GM13977 (cell line): ENCODE results near the gene CCDC51.
A peak's percentile ranks its signal among the peaks of the same experiment; 100 is the strongest.
"Not testable (repeated sequence)": the region's sequence is repeated elsewhere in the genome, so short reads cannot be mapped to it uniquely, and the experiment has no call there.

Experiments
- DNase-seq: peaks from one replicate; pipeline ENCODE4 v3.0.0; 2012; ENCODE audit warnings: low spot score
- in situ Hi-C: fragments of 300-500 bp; cut with MboI; formaldehyde crosslinking; loops from one replicate; pipeline ENCODE4 v1.12.0; 2022; ENCODE audit warnings: low sequenced_read_pairs, low pct_unique_long_range_greater_than_20kb, mixed read lengths, inconsistent platforms; ENCODE audit not compliant: unreplicated experiment
- TF ChIP-seq, protein P1 (sequence below): IDR thresholded peaks from 2 replicates; pipeline ENCODE4 v1.5.1; 2012; ENCODE audit warnings: mild to moderate bottlenecking, control low read depth; ENCODE audit not compliant: insufficient read depth; ENCODE audit errors: extremely low read depth, missing control alignments

The CCDC51 gene

DNA sequence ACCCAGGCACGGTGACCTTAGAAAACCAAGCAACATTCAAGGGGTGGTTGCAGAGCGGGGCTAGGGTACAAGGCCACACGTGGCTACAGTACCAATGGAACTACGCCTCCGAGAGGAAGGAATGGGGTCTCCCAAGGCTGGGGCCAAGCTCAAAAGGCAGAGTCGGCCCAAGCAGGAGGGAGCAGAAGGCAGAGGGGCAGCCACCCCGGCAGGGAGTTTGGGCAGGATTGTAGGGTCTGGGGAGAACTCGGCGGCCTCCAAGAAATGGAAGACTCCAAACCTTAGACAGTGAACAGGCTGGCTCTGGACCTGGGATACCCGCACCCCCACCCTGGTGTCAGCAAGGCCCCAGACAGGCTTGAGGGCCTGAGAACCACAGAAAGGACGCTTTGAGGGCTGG is 35.3 kb upstream of the CCDC51 start:
- in situ Hi-C loops, result no loop called here
- TF ChIP-seq, protein P1, sequence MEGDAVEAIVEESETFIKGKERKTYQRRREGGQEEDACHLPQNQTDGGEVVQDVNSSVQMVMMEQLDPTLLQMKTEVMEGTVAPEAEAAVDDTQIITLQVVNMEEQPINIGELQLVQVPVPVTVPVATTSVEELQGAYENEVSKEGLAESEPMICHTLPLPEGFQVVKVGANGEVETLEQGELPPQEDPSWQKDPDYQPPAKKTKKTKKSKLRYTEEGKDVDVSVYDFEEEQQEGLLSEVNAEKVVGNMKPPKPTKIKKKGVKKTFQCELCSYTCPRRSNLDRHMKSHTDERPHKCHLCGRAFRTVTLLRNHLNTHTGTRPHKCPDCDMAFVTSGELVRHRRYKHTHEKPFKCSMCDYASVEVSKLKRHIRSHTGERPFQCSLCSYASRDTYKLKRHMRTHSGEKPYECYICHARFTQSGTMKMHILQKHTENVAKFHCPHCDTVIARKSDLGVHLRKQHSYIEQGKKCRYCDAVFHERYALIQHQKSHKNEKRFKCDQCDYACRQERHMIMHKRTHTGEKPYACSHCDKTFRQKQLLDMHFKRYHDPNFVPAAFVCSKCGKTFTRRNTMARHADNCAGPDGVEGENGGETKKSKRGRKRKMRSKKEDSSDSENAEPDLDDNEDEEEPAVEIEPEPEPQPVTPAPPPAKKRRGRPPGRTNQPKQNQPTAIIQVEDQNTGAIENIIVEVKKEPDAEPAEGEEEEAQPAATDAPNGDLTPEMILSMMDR, result no peak
- DNase-seq, result no peak

DNA sequence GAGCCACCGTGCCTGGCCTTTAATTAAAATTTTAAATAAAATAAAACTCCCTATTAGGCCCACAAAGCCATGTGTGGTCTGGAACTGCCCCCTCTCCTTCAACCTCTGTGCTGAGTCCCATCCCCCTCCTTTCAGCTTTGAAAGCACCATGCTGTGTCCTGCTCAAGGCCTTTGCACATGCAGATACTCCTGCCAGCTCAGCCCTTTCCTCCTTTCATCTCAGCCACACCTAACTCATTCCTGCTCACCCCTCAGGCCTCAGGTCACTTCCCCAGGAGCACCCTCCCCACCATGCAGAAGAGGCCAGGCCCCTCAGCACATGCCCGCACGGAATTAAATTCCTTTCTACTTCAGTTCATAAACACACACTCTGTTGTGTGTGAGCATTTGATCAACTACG is 34.7 kb upstream of the CCDC51 start:
- in situ Hi-C loops, result no loop called here
- TF ChIP-seq, protein P1, result no peak
- no peak for DNase-seq

DNA sequence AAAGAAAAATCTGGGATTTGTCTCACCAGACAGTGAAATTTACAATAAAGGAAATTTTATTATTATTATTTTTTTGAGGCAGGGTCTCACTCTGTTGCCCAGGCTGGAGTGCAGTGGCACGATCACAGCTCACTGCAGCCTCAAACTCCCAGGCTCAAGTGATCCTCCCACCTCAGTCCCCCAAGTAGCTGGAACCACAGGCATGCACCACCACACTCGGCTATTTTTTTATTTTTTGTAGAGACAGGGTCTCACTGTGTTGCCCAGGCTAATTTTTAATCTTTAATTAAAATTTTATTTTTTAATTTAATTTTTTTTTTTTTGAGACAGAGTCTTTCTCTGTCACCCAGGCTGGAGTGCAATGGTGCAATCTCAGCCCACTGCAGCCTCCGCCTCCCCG is 34.1 kb upstream of the CCDC51 start:
- DNase-seq, in situ Hi-C loops: not testable (repeated sequence)

DNA sequence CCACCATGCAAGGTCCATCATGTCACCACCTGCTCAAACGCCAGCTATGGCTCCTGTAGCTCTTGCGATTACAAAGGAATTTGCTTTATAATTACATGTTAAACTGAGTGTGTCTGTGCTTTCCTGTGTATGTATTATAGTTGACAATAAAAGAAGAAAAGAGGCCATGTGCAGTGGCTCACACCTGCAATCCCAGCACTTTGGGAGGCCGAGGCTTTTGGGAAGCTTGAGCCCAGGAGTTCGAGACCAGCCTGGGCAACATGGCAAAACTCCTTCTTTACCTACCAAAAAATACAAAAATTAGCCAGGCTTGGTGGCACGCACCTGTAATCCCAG is 33.7 kb upstream of the CCDC51 start:
- TF ChIP-seq, protein P1, result no peak
- in situ Hi-C loops, result no loop called here
- DNase-seq, result no peak

DNA sequence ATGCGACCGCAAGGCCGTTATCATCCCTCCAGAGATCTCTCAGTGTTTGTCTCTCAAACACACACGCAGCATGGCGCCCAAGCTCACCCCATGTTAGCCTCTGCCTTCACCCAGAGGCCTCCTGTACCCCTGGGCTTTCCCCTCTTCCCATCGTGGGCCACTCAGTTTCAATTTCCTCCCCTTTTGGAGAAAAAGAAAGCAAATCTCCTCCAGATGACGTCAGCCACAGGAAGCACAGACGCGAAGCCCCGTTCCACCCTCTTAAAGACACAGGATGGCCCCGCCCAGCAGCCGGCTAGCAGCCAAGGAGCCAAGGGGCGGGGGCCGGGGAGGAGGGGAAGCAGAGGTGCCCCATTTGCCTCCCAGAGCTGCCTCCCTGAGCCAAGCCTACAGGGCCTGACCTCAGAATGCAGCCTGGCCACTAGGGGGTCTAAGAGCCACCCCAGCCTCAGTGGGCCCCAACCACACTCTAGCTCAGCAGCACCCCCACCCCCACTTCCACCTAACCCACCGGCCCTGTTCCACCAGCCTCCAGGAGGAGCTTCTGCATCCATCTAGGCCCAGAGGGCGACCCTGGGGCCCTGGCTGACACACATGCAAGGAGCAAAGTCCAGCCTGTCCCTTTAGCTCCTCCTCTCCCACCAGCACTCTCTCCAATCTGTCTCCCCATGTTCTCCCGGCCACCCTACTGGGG is 33.2 kb upstream of the CCDC51 start:
- in situ Hi-C loops, result no loop called here
- TF ChIP-seq, protein P1, result peak; percentile 45
- peak; percentile 93 for DNase-seq

DNA sequence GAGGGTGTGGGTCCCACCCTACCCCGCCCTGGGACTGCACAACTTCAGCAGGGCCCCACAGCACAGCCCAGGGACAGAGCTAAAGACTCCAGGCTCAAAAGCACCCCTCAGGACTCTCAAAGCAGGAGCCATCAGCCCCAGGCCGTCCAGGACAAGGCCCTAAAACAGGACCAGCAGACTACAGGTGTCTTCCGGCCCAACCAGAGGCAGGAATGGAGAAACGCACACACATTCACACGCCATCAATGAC is 32.7 kb upstream of the CCDC51 start:
- no peak for DNase-seq
- TF ChIP-seq, protein P1, result no peak
- in situ Hi-C loops, result no loop called here

DNA sequence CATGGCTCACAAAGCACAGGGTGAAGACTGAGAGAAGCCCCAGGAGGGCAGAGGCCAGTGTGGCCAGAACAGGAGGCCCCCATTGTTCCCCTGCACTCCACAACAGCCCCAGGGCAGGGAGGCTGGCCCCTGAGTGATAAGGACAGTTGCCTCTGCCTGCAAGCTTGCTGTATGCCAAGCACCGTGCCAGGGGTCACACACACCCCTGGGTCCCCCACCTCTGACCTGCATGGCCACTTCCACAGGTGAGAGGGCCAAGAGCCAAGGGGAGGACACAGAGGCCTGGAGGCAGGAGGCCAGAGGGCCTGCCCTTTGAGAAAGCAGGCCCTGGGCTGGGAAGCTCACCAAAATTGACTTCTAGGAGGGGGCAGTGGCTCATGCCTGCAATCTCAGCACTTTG is 30.4 kb upstream of the CCDC51 start:
- no peak for DNase-seq
- in situ Hi-C loops, result no loop called here
- TF ChIP-seq, protein P1, result no peak
